ENCODE measurements around the gene LASP1.

Gene LASP1, protein sequence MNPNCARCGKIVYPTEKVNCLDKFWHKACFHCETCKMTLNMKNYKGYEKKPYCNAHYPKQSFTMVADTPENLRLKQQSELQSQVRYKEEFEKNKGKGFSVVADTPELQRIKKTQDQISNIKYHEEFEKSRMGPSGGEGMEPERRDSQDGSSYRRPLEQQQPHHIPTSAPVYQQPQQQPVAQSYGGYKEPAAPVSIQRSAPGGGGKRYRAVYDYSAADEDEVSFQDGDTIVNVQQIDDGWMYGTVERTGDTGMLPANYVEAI

DNA sequence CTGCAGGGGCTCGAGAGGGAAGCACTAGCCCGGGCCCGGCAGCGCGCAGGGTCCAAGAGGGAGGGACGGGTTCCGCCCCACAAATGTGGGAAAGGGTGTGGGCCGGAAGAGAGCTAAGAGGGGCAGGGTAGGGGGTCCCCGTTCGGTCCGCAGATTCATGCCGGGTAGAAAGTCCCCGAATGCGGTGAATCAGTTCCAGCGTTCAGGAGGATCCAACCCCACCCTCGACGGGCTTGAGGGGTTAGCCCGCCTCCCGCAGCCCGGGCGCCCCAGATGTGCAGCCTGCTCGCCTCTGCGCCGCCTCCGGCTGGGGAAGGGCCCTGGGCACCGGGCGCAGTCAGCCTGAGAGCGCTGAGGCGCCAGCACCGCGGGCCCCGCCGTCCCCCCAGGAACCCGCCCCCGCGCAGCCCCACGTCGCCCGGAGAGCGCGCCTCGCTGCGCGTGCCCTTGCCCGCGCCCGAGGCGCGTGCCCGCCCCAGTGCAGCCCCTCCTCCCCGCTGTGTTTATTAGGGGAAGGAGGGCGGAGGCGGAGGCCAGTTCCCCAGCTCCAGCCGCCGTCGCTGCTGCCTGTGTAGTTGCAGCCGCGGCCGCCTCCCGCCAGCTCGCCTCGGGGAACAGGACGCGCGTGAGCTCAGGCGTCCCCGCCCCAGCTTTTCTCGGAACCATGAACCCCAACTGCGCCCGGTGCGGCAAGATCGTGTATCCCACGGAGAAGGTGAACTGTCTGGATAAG, at the start of gene LASP1:
Gene LASP1, plus strand, starts transcription at position 533 of the 733 bp plus-strand sequence. Its CDS starts 132 bp downstream, at position 665.
- Histone ChIP-seq H3K27me3 (ENCODE audit: insufficient read depth, low read length) (no peaks in the 10 kb centered on the region), H3K9me3 (ENCODE audit: low read length) (no peaks in the 10 kb centered on the region), H2AFZ (ENCODE audit: low read length) (no peak within 1 kb of the TSS), H3K36me3 (ENCODE audit: insufficient read depth, low read length) (peaks cover 4% of the 10 kb centered on the region; the same call in 1 of the 2 replicates), H3K4me3 (ENCODE audit: low read depth, low read length, poor library complexity, severe bottlenecking) (peak within 1 kb of the TSS; percentile 93), H3K9ac (ENCODE audit: low read length) (peak within 1 kb of the TSS; percentile 91), H4K20me1 (ENCODE audit: insufficient read depth, low read length) (no peaks in the 10 kb centered on the region), H3K27ac (ENCODE audit: low read depth, low read length, poor library complexity, severe bottlenecking) (peak within 1 kb of the TSS; percentile 95), H3K4me2 (ENCODE audit: low read length) (peak within 1 kb of the TSS; percentile 90), H3K79me2 (ENCODE audit: insufficient read depth, low read length) (peaks cover 37% of the 10 kb centered on the region), H3K9me2 (ENCODE audit: low read depth, low read length) (no peaks in the 10 kb centered on the region), H3F3A (ENCODE audit: insufficient read depth, low read length) (peaks cover 5% of the 10 kb centered on the region; the same call in 1 of the 2 replicates), H3K4me1 (ENCODE audit: insufficient read depth, low read length, severe bottlenecking) (peaks cover 53% of the 10 kb centered on the region)
- no peak for TF ChIP-seq EZH2 (IDR thresholded peaks at IDR 0.05; ENCODE audit: borderline replicate concordance, low read length)
- TF ChIP-seq, protein P1, sequence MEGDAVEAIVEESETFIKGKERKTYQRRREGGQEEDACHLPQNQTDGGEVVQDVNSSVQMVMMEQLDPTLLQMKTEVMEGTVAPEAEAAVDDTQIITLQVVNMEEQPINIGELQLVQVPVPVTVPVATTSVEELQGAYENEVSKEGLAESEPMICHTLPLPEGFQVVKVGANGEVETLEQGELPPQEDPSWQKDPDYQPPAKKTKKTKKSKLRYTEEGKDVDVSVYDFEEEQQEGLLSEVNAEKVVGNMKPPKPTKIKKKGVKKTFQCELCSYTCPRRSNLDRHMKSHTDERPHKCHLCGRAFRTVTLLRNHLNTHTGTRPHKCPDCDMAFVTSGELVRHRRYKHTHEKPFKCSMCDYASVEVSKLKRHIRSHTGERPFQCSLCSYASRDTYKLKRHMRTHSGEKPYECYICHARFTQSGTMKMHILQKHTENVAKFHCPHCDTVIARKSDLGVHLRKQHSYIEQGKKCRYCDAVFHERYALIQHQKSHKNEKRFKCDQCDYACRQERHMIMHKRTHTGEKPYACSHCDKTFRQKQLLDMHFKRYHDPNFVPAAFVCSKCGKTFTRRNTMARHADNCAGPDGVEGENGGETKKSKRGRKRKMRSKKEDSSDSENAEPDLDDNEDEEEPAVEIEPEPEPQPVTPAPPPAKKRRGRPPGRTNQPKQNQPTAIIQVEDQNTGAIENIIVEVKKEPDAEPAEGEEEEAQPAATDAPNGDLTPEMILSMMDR (IDR thresholded peaks at IDR 0.05; ENCODE audit: low read length) = no peak

DNA sequence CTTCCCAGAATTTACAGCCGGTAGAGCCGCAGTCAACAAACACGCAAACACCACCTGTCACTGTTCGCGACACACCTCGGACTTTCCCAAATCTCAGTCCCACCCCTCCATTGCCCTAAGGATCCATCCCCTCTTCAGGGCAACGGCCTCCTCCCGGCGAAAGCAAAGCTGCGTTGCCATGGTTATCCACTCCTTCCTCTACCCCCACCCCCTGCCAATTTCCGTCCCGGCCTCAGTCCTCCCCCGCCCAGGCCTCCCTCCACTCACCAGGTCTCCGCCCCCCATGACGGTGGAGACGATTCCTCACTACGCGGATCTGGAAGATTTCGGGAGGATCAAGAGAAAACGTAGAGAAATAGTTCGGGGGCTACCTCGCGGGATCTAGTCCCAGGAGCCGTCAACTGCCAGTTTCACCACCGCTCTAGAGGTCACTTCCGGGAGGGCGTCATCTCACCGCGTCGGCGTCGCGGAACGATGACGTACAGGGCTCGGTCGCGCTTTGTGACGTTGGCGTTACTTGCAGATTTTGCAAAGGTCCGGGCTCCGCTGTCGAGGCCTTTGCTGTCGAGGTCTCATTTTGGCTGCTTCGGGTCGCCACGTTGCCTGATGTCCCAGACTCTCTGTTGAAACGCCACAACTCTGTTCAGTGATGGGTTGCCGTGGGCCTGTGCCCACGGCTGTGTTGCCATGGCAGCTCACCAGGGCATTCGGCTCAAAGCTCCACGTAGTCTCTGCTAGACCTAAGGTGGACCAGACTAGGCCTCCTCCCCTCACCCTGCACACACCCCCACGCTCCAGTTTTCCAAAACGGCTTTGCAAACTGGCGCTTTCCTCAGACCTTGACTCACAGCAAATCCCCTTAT, 44.7 kb upstream of the LASP1 start, which contains the start of gene CWC25:
Gene CWC25, minus strand, starts transcription at position 423 of the 863 bp plus-strand sequence. Its CDS starts 138 bp downstream, at position 285.
- Histone ChIP-seq H2AFZ (ENCODE audit: low read length) (no peak within 1 kb of the TSS), H3K79me2 (ENCODE audit: insufficient read depth, low read length) (peaks cover 19% of the 10 kb centered on the region), H4K20me1 (ENCODE audit: insufficient read depth, low read length) (no peaks in the 10 kb centered on the region), H3K9me3 (ENCODE audit: low read length) (no peaks in the 10 kb centered on the region), H3K9me2 (ENCODE audit: low read depth, low read length) (no peaks in the 10 kb centered on the region), H3K36me3 (ENCODE audit: insufficient read depth, low read length) (peaks cover 8% of the 10 kb centered on the region), H3K9ac (ENCODE audit: low read length) (peak within 1 kb of the TSS; percentile 68), H3F3A (ENCODE audit: insufficient read depth, low read length) (no peaks in the 10 kb centered on the region), H3K4me3 (ENCODE audit: low read depth, low read length, poor library complexity, severe bottlenecking) (peak within 1 kb of the TSS; percentile 88), H3K27ac (ENCODE audit: low read depth, low read length, poor library complexity, severe bottlenecking) (peak within 1 kb of the TSS; percentile 76), H3K27me3 (ENCODE audit: insufficient read depth, low read length) (no peaks in the 10 kb centered on the region), H3K4me1 (ENCODE audit: insufficient read depth, low read length, severe bottlenecking) (peaks cover 19% of the 10 kb centered on the region), H3K4me2 (ENCODE audit: low read length) (peak within 1 kb of the TSS; percentile 68)
- TF ChIP-seq, protein P1 (IDR thresholded peaks at IDR 0.05; ENCODE audit: low read length) = no peak
- no peak for TF ChIP-seq EZH2 (IDR thresholded peaks at IDR 0.05; ENCODE audit: borderline replicate concordance, low read length)

DNA sequence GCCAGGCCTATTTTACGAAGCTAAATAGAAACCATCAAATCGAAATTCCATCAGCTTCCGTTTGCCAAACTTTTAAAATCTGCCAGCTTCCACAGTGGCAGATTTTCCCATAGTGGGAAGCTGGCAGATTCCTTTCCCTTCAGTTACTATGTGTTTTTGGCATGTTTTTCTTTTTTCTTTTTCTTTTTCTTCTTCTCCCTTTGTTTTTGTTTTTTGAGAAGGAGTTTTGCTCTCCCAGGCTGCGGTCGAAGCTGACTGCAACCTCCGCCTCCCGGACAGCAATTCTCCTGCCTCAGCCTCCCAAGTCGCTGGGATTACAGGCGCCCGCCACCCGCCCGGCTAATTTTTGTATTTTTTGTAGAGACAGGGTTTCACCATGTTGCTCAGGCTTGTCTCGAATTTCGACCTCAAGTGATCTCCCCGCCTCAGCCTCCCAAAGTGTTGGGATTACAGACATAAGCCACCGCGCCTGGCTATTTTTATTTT, 44.1 kb upstream of the LASP1 start:
- H3K27ac ChIP-seq (ENCODE audit: low read depth, low read length, poor library complexity, severe bottlenecking) = peak overlapping the region; percentile 76
- peaks cover 19% of the 10 kb centered on the region for H3K79me2 ChIP-seq (ENCODE audit: insufficient read depth, low read length)
- TF ChIP-seq, protein P1 (IDR thresholded peaks at IDR 0.05; ENCODE audit: low read length) = no peak
- no peak for TF ChIP-seq EZH2 (IDR thresholded peaks at IDR 0.05; ENCODE audit: borderline replicate concordance, low read length)
- peaks cover 2% of the 10 kb centered on the region; the same call in 1 of the 2 replicates for H3K36me3 ChIP-seq (ENCODE audit: insufficient read depth, low read length)
- H3K4me2 ChIP-seq (ENCODE audit: low read length) = peak overlapping the region; percentile 68
- no peaks in the 10 kb centered on the region for H3K9me3 ChIP-seq (ENCODE audit: low read length)
- no peaks in the 10 kb centered on the region for H4K20me1 ChIP-seq (ENCODE audit: insufficient read depth, low read length)
- no peaks in the 10 kb centered on the region for H3F3A ChIP-seq (ENCODE audit: insufficient read depth, low read length)
- H3K9ac ChIP-seq (ENCODE audit: low read length) = peak overlapping the region; percentile 68
- no peaks in the 10 kb centered on the region for H3K9me2 ChIP-seq (ENCODE audit: low read depth, low read length)
- H2AFZ ChIP-seq (ENCODE audit: low read length) = no peak overlapping the region
- H3K4me1 ChIP-seq (ENCODE audit: insufficient read depth, low read length, severe bottlenecking) = peaks cover 19% of the 10 kb centered on the region
- H3K4me3 ChIP-seq (ENCODE audit: low read depth, low read length, poor library complexity, severe bottlenecking) = peak overlapping the region; percentile 88
- no peaks in the 10 kb centered on the region for H3K27me3 ChIP-seq (ENCODE audit: insufficient read depth, low read length)
